Osteoblast (primary cell): Measurements from ENCODE around the gene FUNDC1. TPM values are rescaled to one million over a fixed set of nuclear protein-coding genes. Genes with fewer than 3 reads are reported as not detected.

Source experiments
- DNase-seq: peaks from one replicate; pipeline ENCODE4 v3.0.0; 2011; ENCODE audit warnings: low spot score, mixed read lengths; ENCODE audit not compliant: insufficient read length; ENCODE audit errors: missing footprints
- H2AFZ ChIP-seq: 2 replicates; pipeline ENCODE4 v1.6.0; 2011; ENCODE audit warnings: mild to moderate bottlenecking, low read length
- H3K27ac ChIP-seq: 2 replicates; pipeline ENCODE4 v1.5.1; 2011; ENCODE audit warnings: mild to moderate bottlenecking, low read depth, low read length, moderate library complexity
- H3K27me3 ChIP-seq: 2 replicates; pipeline ENCODE4 v1.6.0; 2012; ENCODE audit warnings: mild to moderate bottlenecking, control low read depth, inconsistent platforms, low read length, moderate library complexity; ENCODE audit not compliant: insufficient read depth
- H3K36me3 ChIP-seq: 2 replicates; pipeline ENCODE4 v1.5.1; 2011; ENCODE audit warnings: mild to moderate bottlenecking, low read length, control low read depth, moderate library complexity; ENCODE audit not compliant: insufficient read depth
- H3K4me1 ChIP-seq: 2 replicates; pipeline ENCODE4 v1.5.1; 2011; ENCODE audit warnings: mild to moderate bottlenecking, low read length, control low read depth, moderate library complexity; ENCODE audit not compliant: insufficient read depth
- H3K4me2 ChIP-seq: 2 replicates; pipeline ENCODE4 v1.6.0; 2011; ENCODE audit warnings: mild to moderate bottlenecking, low read length; ENCODE audit not compliant: insufficient read depth
- H3K4me3 ChIP-seq: fragments of 200-600 bp; sonication (generic); 3 replicates; pipeline ENCODE4 v1.5.1; 2012; ENCODE audit warnings: mild to moderate bottlenecking, low read length, inconsistent platforms; ENCODE audit not compliant: insufficient read depth
- H3K79me2 ChIP-seq: 2 replicates; pipeline ENCODE4 v1.6.0; 2012; ENCODE audit warnings: mild to moderate bottlenecking, low read length, control low read depth, inconsistent platforms; ENCODE audit not compliant: insufficient read depth
- H3K9me3 ChIP-seq: 2 replicates; pipeline ENCODE4 v1.5.1; 2011; ENCODE audit warnings: low read depth, low read length, control low read depth
- H4K20me1 ChIP-seq: 2 replicates; pipeline ENCODE4 v1.6.0; 2012; ENCODE audit warnings: mild to moderate bottlenecking, low read length, control low read depth; ENCODE audit not compliant: insufficient read depth
- total RNA-seq: library from RNA; depleted of rRNA; stranded (reverse); fragments of >200 nt; gene quantifications from 2 replicates; pipeline ENCODE4 v1.2.3, GENCODE V29; 2012
- TF ChIP-seq, protein P1 (sequence below): IDR thresholded peaks from 2 replicates; pipeline ENCODE4 v1.5.1; 2011; ENCODE audit warnings: mild to moderate bottlenecking, low read depth, low read length, moderate library complexity; ENCODE audit errors: extremely low read depth

FUNDC1 gene
- total RNA-seq, 1 donor = 10.9 TPM

DNA sequence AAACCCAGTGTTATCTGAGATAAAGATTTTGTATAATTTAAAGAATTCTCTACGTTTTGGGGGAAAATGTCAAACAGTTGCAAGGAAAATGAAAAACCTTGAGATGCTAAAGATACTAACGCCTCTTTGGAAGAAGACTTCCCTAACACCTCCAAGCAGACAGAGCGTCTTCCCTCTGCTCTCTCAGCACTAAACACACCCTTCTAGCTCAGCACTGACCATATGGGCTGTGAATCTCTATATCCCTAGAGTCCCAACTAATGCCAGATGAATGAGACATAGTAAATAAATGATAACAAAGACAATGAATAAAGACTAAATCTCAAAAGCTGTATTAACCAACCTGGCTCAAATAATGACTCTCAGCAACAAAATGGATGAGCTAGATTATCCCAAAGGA lies 13.3 kb downstream of the FUNDC1 start:
- Histone ChIP-seq H3K4me3 (no peak overlapping the region), H3K4me2 (no peak overlapping the region), H3K27ac (no peak overlapping the region), H3K36me3 (no peaks in the 10 kb centered on the region), H2AFZ (no peak overlapping the region), H4K20me1 (peaks cover 8% of the 10 kb centered on the region), H3K9me3 (no peaks in the 10 kb centered on the region), H3K27me3 (no peaks in the 10 kb centered on the region), H3K4me1 (no peaks in the 10 kb centered on the region), H3K79me2 (peaks cover 8% of the 10 kb centered on the region)
- DNase-seq = no peak
- TF ChIP-seq, protein P1, sequence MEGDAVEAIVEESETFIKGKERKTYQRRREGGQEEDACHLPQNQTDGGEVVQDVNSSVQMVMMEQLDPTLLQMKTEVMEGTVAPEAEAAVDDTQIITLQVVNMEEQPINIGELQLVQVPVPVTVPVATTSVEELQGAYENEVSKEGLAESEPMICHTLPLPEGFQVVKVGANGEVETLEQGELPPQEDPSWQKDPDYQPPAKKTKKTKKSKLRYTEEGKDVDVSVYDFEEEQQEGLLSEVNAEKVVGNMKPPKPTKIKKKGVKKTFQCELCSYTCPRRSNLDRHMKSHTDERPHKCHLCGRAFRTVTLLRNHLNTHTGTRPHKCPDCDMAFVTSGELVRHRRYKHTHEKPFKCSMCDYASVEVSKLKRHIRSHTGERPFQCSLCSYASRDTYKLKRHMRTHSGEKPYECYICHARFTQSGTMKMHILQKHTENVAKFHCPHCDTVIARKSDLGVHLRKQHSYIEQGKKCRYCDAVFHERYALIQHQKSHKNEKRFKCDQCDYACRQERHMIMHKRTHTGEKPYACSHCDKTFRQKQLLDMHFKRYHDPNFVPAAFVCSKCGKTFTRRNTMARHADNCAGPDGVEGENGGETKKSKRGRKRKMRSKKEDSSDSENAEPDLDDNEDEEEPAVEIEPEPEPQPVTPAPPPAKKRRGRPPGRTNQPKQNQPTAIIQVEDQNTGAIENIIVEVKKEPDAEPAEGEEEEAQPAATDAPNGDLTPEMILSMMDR = no peak

DNA sequence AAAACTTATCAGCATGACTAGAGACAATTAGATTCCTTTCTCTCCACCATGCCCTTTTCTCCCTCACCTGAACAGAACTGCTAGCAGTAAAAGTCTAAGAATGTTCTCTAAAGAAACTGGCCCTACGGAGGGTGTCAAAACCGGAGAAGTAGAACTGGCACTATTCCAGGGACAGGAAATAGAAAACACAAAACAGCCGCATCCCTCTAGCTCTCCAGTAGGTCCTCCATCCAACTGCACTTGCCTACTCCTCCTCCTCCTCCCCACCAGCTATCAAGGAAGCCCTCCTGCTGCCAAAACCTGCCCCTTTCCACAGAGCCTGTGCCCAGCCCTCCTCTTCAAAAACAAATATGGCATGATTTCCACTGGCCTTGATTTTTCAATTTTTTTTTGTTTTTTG lies 28.4 kb downstream of the FUNDC1 start:
- Histone ChIP-seq H3K4me1 (no peaks in the 10 kb centered on the region), H3K36me3 (no peaks in the 10 kb centered on the region), H4K20me1 (no peaks in the 10 kb centered on the region), H3K4me3 (no peak overlapping the region), H3K27ac (no peak overlapping the region), H3K27me3 (no peaks in the 10 kb centered on the region), H2AFZ (no peak overlapping the region), H3K79me2 (no peaks in the 10 kb centered on the region), H3K4me2 (no peak overlapping the region), H3K9me3 (no peaks in the 10 kb centered on the region)
- no peak for DNase-seq
- TF ChIP-seq, protein P1 = no peak

- Histone ChIP-seq H3K36me3 (no peaks in the 10 kb centered on the region), H4K20me1 (no peaks in the 10 kb centered on the region), H3K27ac (no peak overlapping the region), H3K79me2 (no peaks in the 10 kb centered on the region), H3K4me2 (no peak overlapping the region), H3K4me1 (no peaks in the 10 kb centered on the region), H2AFZ (no peak overlapping the region), H3K27me3 (no peaks in the 10 kb centered on the region), H3K4me3 (no peak overlapping the region), H3K9me3 (no peaks in the 10 kb centered on the region)
- DNase-seq = no peak
- TF ChIP-seq, protein P1 = no peak
Observed at GRCh38 chrX:44507292-44507691, 35.4 kb downstream of the FUNDC1 start.

- H2AFZ ChIP-seq = no peak overlapping the region
- no peaks in the 10 kb centered on the region for H3K4me1 ChIP-seq
- H3K4me2 ChIP-seq = no peak overlapping the region
- no peaks in the 10 kb centered on the region for H4K20me1 ChIP-seq
- no peaks in the 10 kb centered on the region for H3K79me2 ChIP-seq
- TF ChIP-seq, protein P1 = no peak
- no peaks in the 10 kb centered on the region for H3K9me3 ChIP-seq
- no peak overlapping the region for H3K4me3 ChIP-seq
- H3K27ac ChIP-seq = no peak overlapping the region
- no peak for DNase-seq
- no peaks in the 10 kb centered on the region for H3K36me3 ChIP-seq
- H3K27me3 ChIP-seq = no peaks in the 10 kb centered on the region
Observed at GRCh38 chrX:44506678-44507077, 36.0 kb downstream of the FUNDC1 start.
